ENCODE data around the gene FNDC3A. TPM values are rescaled to one million over a fixed set of nuclear protein-coding genes. Genes with fewer than 3 reads are reported as not detected.
"Not testable (repeated sequence)": the region's sequence is repeated elsewhere in the genome, so short reads cannot be mapped to it uniquely, and the experiment has no call there.

FNDC3A gene
- polyA plus RNA-seq, 1 of the 3 experiments (the other 2 are of a cell fraction) = 27.7 TPM

- peaks cover 76 to 89% of the 10 kb centered on the region in 2 experiments for H3K36me3 ChIP-seq (replicated peaks in 1 of 2; ENCODE audit: control insufficient read depth in 1 of 2, insufficient read depth in 2 of 2, low read length in 1 of 2)
- H3K27ac ChIP-seq (ENCODE audit: low read depth in 2 of 2, low read length in 1 of 2) = no peak overlapping the region
- H3K9me3 ChIP-seq = no peaks in the 10 kb centered on the region
- TF ChIP-seq RXRA (IDR thresholded peaks at IDR 0.05; ENCODE audit: borderline replicate concordance, low read depth) = no peak
- TF ChIP-seq PBX3 (IDR thresholded peaks at IDR 0.05) = no peak
- TF ChIP-seq MEF2A (IDR thresholded peaks at IDR 0.05; ENCODE audit: borderline replicate concordance, low read depth) = no peak
- TF ChIP-seq, protein P1, sequence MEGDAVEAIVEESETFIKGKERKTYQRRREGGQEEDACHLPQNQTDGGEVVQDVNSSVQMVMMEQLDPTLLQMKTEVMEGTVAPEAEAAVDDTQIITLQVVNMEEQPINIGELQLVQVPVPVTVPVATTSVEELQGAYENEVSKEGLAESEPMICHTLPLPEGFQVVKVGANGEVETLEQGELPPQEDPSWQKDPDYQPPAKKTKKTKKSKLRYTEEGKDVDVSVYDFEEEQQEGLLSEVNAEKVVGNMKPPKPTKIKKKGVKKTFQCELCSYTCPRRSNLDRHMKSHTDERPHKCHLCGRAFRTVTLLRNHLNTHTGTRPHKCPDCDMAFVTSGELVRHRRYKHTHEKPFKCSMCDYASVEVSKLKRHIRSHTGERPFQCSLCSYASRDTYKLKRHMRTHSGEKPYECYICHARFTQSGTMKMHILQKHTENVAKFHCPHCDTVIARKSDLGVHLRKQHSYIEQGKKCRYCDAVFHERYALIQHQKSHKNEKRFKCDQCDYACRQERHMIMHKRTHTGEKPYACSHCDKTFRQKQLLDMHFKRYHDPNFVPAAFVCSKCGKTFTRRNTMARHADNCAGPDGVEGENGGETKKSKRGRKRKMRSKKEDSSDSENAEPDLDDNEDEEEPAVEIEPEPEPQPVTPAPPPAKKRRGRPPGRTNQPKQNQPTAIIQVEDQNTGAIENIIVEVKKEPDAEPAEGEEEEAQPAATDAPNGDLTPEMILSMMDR (IDR thresholded peaks at IDR 0.05) = no peak
- no peak for TF ChIP-seq SIN3A (IDR thresholded peaks at IDR 0.05; ENCODE audit: borderline replicate concordance, low read depth, low read length)
- TF ChIP-seq CHD2 (IDR thresholded peaks at IDR 0.05; ENCODE audit: low read length, partially characterized antibody) = no peak
- WGBS (ENCODE audit: low lambda C conversion rate) = 94% methylated on average over 3 of the region's 3 CpGs
- peaks cover 51% of the 10 kb centered on the region for H3K79me2 ChIP-seq (ENCODE audit: insufficient read depth)
- no peaks in the 10 kb centered on the region for H3K4me1 ChIP-seq (ENCODE audit: control insufficient read depth in 1 of 2, insufficient read depth in 2 of 2, low read depth in 1 of 2, low read length in 1 of 2)
- H4K20me1 ChIP-seq (ENCODE audit: insufficient read depth) = peaks cover 3% of the 10 kb centered on the region; the same call in 1 of the 2 replicates
- no peak for DNase-seq
- H3K27me3 ChIP-seq (ENCODE audit: insufficient read depth) = no peaks in the 10 kb centered on the region
- H3K4me2 ChIP-seq = no peak overlapping the region
- no peaks in the 10 kb centered on the region for H3K9me2 ChIP-seq
- H3F3A ChIP-seq (replicated peaks; ENCODE audit: insufficient read depth) = peaks cover 19% of the 10 kb centered on the region
- CTCF ChIA-PET = no interaction called here
- POLR2A ChIA-PET = no interaction called here
- no peak overlapping the region for H2AFZ ChIP-seq (ENCODE audit: low read depth)
- no peak overlapping the region for H3K4me3 ChIP-seq (ENCODE audit: low read depth in 2 of 2, low read length in 1 of 2)
- H3K9ac ChIP-seq = no peak overlapping the region
Observed at GRCh38 chr13:49134305-49134704, 158.6 kb downstream of the FNDC3A start.

DNA sequence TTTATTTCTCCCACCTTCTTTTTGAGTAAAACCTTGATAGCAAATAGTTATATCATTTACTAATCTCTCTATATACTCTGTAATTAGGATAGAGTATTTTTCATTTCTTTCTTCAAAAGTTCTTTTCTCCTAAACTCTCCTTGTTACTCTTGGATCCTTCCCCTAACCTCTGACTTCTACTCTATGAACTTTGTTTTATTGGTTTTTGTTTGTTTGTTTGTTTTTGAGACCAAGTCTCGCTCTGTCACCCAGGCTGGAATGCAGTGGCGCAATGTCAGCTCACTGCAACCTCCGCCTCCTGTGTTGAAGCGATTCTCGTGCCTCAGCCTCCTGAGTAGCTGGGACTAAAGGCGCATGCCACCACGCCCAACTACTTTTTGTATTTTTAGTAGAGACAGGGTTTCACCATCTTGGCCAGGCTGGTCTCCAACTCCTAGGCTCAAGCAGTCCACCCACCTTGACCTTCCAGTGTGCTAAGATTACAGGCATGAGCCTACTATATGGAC, 161.5 kb downstream of the FNDC3A start:
- H3K27me3 ChIP-seq (ENCODE audit: insufficient read depth); H3K9me2 ChIP-seq; H3K27ac ChIP-seq (ENCODE audit: low read depth in 2 of 2, low read length in 1 of 2); POLR2A ChIA-PET; H3K9ac ChIP-seq; DNase-seq; H3K4me1 ChIP-seq (ENCODE audit: control insufficient read depth in 1 of 2, insufficient read depth in 2 of 2, low read depth in 1 of 2, low read length in 1 of 2); H2AFZ ChIP-seq (ENCODE audit: low read depth); H3K4me2 ChIP-seq; H3K9me3 ChIP-seq; H3K4me3 ChIP-seq (ENCODE audit: low read depth in 2 of 2, low read length in 1 of 2); H4K20me1 ChIP-seq (ENCODE audit: insufficient read depth): not testable (repeated sequence)
- peaks cover 82 to 95% of the 10 kb centered on the region in 2 experiments for H3K36me3 ChIP-seq (replicated peaks in 1 of 2; ENCODE audit: control insufficient read depth in 1 of 2, insufficient read depth in 2 of 2, low read length in 1 of 2)
- H3F3A ChIP-seq (replicated peaks; ENCODE audit: insufficient read depth) = peaks cover 17% of the 10 kb centered on the region
- H3K79me2 ChIP-seq (ENCODE audit: insufficient read depth) = peaks cover 39% of the 10 kb centered on the region
- WGBS (ENCODE audit: low lambda C conversion rate) = 98% methylated on average over 7 of the region's 7 CpGs
- CTCF ChIA-PET = interaction anchor here (1.3 kb wide), 1 partner anchor 9 kb away, joined by 3 read pairs; no protein-coding TSS in a partner anchor

- Histone ChIP-seq H3K9me2 (no peaks in the 10 kb centered on the region), H3K4me2 (no peak overlapping the region), H3K4me3 (ENCODE audit: low read depth in 2 of 2, low read length in 1 of 2) (no peak overlapping the region), H3K79me2 (ENCODE audit: insufficient read depth) (peaks cover 9% of the 10 kb centered on the region), H3K9ac (no peak overlapping the region), H3K9me3 (no peaks in the 10 kb centered on the region), H3K36me3 (replicated peaks in 1 of 2; ENCODE audit: control insufficient read depth in 1 of 2, insufficient read depth in 2 of 2, low read length in 1 of 2) (peaks cover 77 to 94% of the 10 kb centered on the region in 2 experiments), H3K27ac (ENCODE audit: low read depth in 2 of 2, low read length in 1 of 2) (no peak overlapping the region), H3F3A (replicated peaks; ENCODE audit: insufficient read depth) (peaks cover 11% of the 10 kb centered on the region), H2AFZ (ENCODE audit: low read depth) (no peak overlapping the region), H3K27me3 (ENCODE audit: insufficient read depth) (no peaks in the 10 kb centered on the region), H4K20me1 (ENCODE audit: insufficient read depth) (no peaks in the 10 kb centered on the region; the same call in 1 of the 2 replicates), H3K4me1 (ENCODE audit: control insufficient read depth in 1 of 2, insufficient read depth in 2 of 2, low read depth in 1 of 2, low read length in 1 of 2) (no peaks in the 10 kb centered on the region)
- TF ChIP-seq GATA2 (CRISPR knock-in tag; IDR thresholded peaks at IDR 0.05) (no peak), FOSL2 (IDR thresholded peaks at IDR 0.05; ENCODE audit: borderline replicate concordance, low read depth) (no peak), MEF2A (IDR thresholded peaks at IDR 0.05; ENCODE audit: borderline replicate concordance, low read depth) (no peak), SIN3A (IDR thresholded peaks at IDR 0.05; ENCODE audit: borderline replicate concordance, low read depth, low read length) (no peak), YY1 (IDR thresholded peaks at IDR 0.05; ENCODE audit: low read depth) (no peak), TCF12 (IDR thresholded peaks at IDR 0.05) (no peak)
- no peak for DNase-seq
- POLR2A ChIA-PET = no interaction called here
- CTCF ChIA-PET = no interaction called here
Observed at GRCh38 chr13:49140910-49141611, 165.3 kb downstream of the FNDC3A start.

All from SK-N-SH (cell line).